ENCODE results near the gene CACNB4. TPM values are rescaled to one million over a fixed set of nuclear protein-coding genes. Genes with fewer than 3 reads are reported as not detected.

Gene CACNB4
- total RNA-seq, 1 experiment from 2014 or later: 1.7 TPM

DNA sequence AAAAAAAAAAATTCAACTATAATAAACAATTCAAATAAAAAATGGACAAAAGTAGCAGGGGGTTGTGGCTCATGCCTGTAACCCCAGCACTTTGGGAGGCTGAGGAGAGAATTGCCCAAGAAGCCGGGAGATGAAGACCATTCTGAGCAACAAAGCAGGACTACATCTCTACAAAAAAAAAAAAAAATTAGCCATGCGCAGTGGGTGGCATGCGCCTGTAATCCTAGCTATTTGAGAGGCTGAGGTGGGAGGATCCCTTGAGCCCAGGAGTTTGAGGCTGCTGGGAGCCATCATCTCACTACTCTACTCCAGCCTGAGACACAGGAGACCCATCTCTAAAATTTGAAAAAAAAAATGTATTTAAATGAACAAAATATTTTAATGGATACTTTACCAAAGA is 4.4 kb upstream of the CACNB4 start:
- H3K4me3 ChIP-seq (ENCODE audit: low read depth in 2 of 2, low read length in 2 of 2): no peak overlapping the region
- H3K27me3 ChIP-seq (ENCODE audit: control insufficient read depth, insufficient read depth, low read length): peaks cover 15% of the 10 kb centered on the region
- DNase-seq (ENCODE audit: low read depth, low spot score) (no peak), ATAC-seq (no peak)
- H3K9me3 ChIP-seq (ENCODE audit: control insufficient read depth, insufficient read depth, low read depth, low read length): no peaks in the 10 kb centered on the region
- no TSS peak for BruUV-seq (replicated peaks)
- no peak overlapping the region for H3K27ac ChIP-seq (ENCODE audit: low read length)
- ChIA-PET POLR2A (no interaction called here), CTCF (interaction anchor here (0.7 kb wide), 1 partner anchor 61 kb away, joined by 5 read pairs; no protein-coding TSS in a partner anchor)
- intact Hi-C loops (cut with micrococcal nuclease; ENCODE audit: unreplicated experiment): no loop called here
- TF ChIP-seq, protein P1, sequence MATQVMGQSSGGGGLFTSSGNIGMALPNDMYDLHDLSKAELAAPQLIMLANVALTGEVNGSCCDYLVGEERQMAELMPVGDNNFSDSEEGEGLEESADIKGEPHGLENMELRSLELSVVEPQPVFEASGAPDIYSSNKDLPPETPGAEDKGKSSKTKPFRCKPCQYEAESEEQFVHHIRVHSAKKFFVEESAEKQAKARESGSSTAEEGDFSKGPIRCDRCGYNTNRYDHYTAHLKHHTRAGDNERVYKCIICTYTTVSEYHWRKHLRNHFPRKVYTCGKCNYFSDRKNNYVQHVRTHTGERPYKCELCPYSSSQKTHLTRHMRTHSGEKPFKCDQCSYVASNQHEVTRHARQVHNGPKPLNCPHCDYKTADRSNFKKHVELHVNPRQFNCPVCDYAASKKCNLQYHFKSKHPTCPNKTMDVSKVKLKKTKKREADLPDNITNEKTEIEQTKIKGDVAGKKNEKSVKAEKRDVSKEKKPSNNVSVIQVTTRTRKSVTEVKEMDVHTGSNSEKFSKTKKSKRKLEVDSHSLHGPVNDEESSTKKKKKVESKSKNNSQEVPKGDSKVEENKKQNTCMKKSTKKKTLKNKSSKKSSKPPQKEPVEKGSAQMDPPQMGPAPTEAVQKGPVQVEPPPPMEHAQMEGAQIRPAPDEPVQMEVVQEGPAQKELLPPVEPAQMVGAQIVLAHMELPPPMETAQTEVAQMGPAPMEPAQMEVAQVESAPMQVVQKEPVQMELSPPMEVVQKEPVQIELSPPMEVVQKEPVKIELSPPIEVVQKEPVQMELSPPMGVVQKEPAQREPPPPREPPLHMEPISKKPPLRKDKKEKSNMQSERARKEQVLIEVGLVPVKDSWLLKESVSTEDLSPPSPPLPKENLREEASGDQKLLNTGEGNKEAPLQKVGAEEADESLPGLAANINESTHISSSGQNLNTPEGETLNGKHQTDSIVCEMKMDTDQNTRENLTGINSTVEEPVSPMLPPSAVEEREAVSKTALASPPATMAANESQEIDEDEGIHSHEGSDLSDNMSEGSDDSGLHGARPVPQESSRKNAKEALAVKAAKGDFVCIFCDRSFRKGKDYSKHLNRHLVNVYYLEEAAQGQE (IDR thresholded peaks at IDR 0.05; ENCODE audit: insufficient read depth in 1 of 2, low read depth in 2 of 2, low read length in 1 of 2): no peak
- TF ChIP-seq, protein P2, sequence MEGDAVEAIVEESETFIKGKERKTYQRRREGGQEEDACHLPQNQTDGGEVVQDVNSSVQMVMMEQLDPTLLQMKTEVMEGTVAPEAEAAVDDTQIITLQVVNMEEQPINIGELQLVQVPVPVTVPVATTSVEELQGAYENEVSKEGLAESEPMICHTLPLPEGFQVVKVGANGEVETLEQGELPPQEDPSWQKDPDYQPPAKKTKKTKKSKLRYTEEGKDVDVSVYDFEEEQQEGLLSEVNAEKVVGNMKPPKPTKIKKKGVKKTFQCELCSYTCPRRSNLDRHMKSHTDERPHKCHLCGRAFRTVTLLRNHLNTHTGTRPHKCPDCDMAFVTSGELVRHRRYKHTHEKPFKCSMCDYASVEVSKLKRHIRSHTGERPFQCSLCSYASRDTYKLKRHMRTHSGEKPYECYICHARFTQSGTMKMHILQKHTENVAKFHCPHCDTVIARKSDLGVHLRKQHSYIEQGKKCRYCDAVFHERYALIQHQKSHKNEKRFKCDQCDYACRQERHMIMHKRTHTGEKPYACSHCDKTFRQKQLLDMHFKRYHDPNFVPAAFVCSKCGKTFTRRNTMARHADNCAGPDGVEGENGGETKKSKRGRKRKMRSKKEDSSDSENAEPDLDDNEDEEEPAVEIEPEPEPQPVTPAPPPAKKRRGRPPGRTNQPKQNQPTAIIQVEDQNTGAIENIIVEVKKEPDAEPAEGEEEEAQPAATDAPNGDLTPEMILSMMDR (IDR thresholded peaks at IDR 0.05): no peak
- no peak for TF ChIP-seq TCF7L2 (IDR thresholded peaks at IDR 0.05; ENCODE audit: low read depth, low read length)
- H3K36me3 ChIP-seq (ENCODE audit: control insufficient read depth, insufficient read depth, low read length): no peaks in the 10 kb centered on the region
- H3K4me1 ChIP-seq (ENCODE audit: control insufficient read depth, insufficient read depth, low read length): no peaks in the 10 kb centered on the region
- in situ Hi-C loops (cut with HindIII; ENCODE audit: low pct_unique_long_range_greater_than_20kb, low sequenced_read_pairs): no loop called here

DNA sequence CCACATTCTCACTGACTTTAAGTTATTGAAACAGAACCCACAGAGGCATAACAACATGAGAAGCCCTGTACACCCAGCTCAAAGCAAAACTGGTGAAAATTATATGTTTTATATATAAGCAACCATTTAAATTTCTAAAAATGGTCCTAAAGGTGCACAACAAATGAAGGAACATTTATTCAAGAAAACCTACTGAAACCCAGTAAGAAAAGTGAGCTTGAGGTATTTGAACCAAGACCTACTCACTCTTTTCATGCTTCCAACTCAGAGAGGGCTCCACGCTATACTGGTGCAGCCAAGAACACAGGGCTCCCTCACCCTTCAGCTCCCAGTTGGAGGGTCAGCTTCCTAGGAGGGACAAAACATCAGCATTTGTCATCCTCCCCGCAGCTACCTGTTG is 2.1 kb upstream of the CACNB4 start:
- DNase-seq (ENCODE audit: low read depth, low spot score): no peak
- CTCF ChIA-PET: no interaction called here
- POLR2A ChIA-PET: no interaction called here
- TF ChIP-seq SIN3A (IDR thresholded peaks at IDR 0.05; ENCODE audit: borderline replicate concordance, insufficient read depth, low read depth, low read length): no peak
- TF ChIP-seq, protein P2 (IDR thresholded peaks at IDR 0.05): no peak
- TF ChIP-seq, protein P1 (IDR thresholded peaks at IDR 0.05; ENCODE audit: insufficient read depth in 1 of 2, low read depth in 2 of 2, low read length in 1 of 2): no peak
- no peak for TF ChIP-seq TCF7L2 (IDR thresholded peaks at IDR 0.05; ENCODE audit: low read depth, low read length)
- TF ChIP-seq POLR2AphosphoS5 (IDR thresholded peaks at IDR 0.05; ENCODE audit: low read depth, low read length): no peak
- no TSS peak for BruUV-seq (replicated peaks)
- Histone ChIP-seq H3K4me3 (ENCODE audit: low read depth in 2 of 2, low read length in 2 of 2) (no peak overlapping the region), H3K27ac (ENCODE audit: low read length) (no peak overlapping the region), H3K9me3 (ENCODE audit: control insufficient read depth, insufficient read depth, low read depth, low read length) (no peaks in the 10 kb centered on the region), H3K36me3 (ENCODE audit: control insufficient read depth, insufficient read depth, low read length) (no peaks in the 10 kb centered on the region), H3K4me1 (ENCODE audit: control insufficient read depth, insufficient read depth, low read length) (peaks cover 9% of the 10 kb centered on the region), H3K27me3 (ENCODE audit: control insufficient read depth, insufficient read depth, low read length) (peaks cover 28% of the 10 kb centered on the region)
- in situ Hi-C loops (cut with HindIII; ENCODE audit: low pct_unique_long_range_greater_than_20kb, low sequenced_read_pairs) (no loop called here), intact Hi-C loops (cut with micrococcal nuclease; ENCODE audit: unreplicated experiment) (no loop called here)
- ATAC-seq: no peak

Measured in Panc1 (cell line).